ENCODE data around the gene CTNNA3.

- no peak for TF ChIP-seq CTCF (IDR thresholded peaks at IDR 0.05)
- no peak for TF ChIP-seq POLR2A (IDR thresholded peaks at IDR 0.05)
- no peak for TF ChIP-seq EP300 (IDR thresholded peaks at IDR 0.05)
Measured at GRCh38 chr10:65993451-65993850, 1702.5 kb downstream of the CTNNA3 start.

All from upper lobe of left lung (tissue), 4 donors.